GM18861 (cell line): ENCODE measurements around the gene LSP1.
"Not testable (repeated sequence)": the region's sequence is repeated elsewhere in the genome, so short reads cannot be mapped to it uniquely, and the experiment has no call there.

Experiments
- ATAC-seq: cut with Tn5 transposase; IDR thresholded peaks from one replicate; pipeline ENCODE4 v1.9.1; 2021; ENCODE audit not compliant: unreplicated experiment

Gene LSP1

DNA sequence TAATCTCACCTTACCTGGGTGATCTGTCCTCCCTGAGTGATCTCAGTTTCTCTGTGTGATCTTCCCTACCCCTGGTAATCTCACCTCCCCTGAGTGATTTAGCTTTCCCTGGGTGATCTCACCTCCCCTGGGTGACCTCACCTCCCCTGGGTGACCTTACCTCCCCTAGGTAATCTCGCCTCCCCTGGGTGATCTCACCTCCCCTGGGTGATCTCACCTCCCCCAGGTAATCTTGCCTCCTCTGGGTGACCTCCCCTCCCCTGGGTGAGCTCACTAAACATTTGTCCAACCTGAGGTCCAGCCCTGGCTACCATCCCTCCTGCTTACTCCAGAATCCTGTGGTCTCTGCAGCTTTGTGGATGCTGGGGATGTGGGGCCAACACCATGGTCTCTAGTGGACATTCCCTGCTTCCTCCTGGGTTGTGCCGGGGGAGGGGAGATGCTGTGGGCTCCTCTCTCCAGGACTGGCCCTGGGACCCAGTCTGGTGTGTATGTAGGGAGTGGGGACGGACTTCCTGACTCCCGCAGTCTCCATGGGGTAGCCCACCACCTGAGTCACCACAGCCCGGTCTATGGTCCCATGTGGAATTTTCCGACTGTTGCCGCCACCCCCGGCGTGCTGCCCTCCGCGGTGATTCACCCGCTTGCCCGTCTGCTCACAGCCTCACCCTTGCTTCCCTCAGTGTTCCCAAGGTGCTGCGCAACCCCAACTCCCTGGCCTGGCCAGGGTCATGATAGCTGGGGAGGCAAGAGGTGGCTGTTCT is 9.9 kb downstream of the LSP1 start:
- ATAC-seq = no peak

DNA sequence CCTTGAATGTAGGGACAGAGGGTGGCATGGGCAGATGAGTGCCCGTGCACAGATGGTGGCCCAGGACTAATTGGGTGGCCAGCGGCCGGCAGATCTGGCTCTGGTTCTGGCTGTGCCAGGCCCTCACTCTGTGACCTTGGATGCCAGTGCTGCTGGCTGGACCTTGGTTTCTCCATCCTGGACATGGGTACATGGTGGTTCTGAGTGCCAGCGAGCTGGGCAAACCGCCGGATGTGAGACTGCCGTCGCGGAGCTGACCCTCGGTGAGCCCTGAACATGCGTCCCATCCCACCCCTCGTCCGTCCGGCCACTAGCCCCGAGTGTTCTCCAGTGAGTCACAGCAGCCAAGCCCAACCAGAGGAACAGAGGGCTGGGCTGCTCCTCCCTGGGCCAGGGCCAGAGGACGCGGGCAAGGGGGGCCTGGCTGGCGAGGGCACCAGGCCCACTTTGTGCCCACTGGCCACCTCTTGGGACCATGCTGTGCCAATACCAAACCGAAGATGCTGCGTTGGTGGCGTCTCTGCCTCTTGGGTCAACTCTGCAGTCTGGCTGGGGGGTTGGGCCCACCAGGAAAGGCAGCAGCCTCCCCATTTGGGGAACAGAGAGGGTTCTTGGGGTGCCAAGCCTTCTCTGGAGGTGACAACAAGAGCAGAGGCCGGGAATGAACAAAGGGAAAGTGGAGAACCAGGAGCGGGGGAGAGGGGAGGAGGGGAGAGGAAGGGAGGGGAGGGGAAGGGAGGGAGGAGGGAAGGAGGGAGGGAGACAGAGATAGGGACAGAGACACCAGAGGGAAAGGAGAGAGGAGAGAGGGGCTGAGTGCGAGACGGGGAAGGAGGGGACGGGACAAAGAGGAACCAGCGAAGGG is 10.7 kb downstream of the LSP1 start:
- ATAC-seq = no peak

DNA sequence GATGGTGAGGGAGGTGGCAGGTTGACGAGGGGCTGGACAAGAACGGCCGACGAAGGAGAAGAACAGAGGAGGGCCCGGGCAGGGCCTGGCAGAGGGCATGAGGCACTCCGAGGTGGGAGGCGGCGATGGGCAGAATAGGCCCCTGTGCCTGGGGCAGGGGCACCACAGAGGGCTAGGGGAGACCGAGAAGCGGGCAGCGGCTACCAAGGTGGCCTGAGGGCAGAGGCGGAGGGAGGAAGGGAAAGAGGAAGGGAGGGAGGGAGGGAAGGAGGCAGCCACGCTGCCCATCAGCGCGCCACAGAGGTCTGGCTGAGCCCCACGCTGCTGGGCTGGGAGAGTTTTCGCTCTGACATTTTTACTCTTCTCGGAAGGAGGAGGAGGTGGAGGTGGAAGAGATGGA is 11.3 kb downstream of the LSP1 start:
- no peak for ATAC-seq

DNA sequence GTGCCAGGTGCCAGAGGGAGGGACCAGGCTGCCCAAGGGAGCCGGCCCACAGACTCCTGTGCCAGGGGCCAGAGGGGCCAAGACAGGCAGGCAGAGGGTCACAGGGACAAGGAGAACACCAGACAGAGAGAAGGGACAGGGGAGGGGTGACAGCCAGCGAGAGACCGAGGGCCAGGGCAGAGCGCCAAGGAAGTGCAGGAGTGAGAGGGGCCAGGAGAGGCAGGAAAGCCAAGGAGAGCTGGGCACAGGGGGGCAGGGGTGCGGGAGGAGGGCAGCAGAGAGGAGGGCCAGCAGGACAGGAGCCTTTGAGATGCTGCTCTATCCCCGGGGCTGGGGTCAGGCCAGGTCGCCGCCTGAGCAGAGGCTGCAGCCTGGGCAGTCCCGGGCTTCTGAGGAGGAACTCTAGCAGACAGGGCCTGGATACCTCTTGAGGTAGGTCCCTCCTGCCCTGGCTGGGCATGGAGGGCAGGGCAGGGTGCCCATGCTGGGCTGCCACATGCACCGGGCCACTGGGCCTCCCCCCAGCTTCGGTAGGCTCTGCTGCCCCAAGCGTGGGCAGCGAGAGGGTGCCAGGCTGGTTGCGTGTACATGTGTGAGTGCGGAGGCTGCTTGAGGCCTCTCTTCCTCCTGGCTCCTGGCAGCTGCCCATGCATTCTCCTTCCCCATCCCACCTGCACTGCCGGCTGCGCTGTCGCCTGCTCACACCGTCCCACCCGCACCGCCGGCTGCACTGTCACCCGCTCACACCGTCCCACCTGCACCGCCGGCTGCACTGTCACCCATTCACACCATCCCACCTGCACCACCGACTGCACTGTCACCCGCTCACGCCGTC is 12.2 kb downstream of the LSP1 start:
- no peak for ATAC-seq

DNA sequence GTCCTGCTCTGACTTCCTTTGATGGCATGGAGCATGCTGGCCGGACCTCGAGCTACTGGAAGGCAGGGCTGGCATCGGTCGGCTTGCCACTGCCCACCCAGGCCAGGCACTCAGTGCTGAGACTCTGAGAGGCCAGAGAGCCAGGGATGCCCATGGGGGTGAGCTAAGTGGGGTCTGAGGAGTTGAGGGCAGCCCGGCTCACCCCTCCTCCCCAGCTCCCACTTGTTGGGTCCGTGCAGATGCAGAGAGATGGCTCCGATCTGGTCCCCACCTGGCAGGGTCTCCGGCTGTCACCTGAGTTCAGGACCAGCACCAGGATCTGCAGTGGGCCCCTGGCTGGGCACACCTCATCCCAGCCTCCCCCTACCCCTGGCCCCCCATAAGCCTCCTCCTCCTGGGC is 13.3 kb downstream of the LSP1 start:
- ATAC-seq = no peak

DNA sequence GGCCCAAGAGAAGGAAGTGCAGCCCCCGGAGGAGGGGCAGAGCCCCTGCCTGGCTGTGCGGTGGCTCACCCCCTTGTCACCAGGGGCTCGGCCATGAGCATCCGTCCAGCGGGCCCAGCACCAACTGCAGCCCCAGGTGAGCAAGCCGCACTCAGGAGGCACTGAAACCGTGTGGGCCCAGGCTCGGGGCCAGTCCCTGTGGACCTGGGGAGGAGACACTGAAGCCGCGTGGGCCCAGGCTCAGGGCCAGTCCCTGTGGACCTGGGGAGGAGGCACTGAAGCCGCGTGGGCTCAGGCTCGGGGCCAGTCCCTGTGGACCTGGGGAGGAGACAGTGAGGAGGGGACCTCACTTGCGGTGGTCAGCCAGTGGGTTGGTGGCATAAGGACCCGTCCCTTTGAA is 13.9 kb downstream of the LSP1 start:
- ATAC-seq = no peak

DNA sequence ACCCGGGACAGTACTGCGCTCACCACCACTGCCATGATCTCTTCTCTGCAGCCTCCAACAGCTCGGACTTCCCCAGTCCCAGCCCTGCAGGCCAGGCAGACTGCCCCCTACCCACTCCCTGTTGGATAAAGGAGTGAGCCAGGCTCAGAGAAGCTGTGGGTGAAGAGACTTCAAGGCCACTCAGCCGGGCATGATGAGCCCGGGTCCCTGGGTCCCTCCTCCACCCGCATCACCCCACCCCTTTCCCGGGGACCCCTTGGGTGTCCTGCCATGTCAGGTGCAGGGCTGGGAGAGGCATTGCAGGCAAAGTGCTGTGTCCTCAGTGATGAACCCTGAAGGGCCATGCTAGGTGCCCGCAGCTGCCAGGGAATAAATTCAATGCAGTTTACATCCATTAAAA is 14.5 kb downstream of the LSP1 start:
- no peak for ATAC-seq

DNA sequence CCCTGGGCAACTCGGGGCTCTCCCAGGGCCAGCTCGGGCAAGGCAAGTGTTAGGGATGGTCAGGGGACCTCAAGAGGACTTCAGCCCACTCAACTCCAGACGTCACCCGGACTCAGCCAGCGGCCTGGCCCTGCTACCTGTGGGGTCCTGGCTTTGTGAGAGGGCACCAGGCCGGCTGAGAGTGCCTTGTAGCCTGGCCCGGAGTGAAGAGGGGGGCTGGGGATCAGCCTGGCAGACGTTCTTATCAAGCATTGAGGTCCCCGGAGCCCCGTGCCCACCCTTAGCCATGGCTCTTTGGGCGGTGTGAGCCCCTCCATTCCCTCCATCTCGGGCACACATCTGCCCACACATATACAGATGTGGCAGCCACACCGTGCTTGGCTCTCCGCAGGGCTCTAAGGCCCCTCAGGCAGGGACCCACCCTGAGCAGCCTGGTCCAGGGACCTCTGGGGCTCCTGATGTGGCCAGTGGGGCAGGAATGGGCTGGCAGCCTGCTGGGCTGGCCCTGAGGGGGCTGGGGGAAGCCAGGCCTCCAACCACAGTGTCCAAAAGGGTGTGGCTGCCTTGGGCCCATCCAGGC is 15.3 kb downstream of the LSP1 start:
- ATAC-seq = no peak

DNA sequence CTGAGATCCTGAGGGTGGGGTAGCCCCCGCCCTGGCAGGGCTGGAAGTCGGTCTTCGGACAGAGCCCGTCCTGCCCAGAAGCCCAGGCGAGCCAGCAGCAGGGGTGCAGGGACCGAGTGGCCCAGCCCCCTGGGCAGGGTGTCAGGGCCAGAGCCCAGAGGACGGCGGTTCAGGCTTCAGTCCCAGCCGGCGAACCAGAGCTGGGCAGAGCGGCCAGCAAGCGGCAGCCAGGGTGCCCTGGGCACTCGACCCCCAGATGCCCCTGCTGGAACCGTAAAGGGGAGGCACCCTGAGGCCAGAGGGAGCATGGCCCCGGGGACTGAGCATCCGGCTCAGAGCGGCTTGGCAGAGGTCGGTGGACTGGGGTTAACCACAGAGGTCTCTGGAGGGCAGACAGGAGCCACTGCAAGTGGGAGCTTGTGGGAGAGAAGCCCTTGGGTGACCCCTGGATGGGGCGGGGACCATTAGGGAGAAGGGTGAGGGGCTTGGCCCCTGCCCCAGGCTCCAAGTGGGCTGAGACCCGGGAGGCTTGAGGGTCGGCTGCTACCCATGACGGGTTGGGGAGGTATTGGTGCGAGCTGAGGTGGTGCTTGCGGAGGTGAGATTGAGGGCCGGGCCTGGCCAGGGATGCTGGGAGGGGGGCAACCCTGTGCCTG is 15.9 kb downstream of the LSP1 start:
- no peak for ATAC-seq

DNA sequence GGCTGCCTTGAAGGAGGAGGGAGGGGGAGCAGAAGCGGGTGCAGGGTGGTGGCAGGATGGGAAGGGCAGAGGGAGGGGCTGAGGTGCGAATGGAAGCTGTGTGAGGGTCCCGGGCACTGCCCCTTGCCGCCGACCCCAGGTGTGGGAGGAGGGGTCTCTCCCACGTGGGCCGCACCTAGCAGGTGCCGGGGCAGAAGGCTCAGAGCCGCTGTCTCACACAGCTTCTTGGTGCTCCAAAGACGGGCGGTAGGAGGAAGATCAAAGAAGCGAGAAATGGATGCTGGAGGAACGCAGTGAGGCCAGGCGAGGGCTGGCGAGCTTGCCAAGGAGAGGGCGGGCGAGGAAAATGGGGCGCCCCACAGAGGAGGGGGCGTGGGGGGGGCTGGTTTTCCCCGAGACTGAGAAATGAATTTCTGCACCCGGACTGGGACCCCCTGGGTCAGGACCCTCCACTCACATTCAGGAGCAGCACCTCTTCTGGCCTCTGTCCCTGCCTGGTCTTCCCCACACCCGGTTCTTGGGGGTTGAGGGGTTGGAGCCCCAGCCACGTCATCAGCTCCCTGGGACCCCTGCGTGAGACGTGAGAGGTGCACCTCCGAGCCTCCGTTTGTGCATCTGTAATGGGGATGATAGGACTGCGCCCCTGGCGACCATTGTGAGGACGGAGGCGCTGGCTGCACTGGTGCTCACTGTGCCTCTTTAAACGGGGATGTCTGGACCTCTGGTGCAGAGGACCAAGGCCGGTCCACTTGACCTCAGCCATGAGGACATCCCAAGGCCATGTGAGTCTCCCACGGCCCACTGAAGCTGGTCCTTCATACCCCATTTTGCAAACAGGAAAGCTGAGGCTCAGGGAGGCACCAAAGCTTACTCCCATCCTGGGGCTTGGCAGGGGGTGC is 16.8 kb downstream of the LSP1 start:
- no peak for ATAC-seq

DNA sequence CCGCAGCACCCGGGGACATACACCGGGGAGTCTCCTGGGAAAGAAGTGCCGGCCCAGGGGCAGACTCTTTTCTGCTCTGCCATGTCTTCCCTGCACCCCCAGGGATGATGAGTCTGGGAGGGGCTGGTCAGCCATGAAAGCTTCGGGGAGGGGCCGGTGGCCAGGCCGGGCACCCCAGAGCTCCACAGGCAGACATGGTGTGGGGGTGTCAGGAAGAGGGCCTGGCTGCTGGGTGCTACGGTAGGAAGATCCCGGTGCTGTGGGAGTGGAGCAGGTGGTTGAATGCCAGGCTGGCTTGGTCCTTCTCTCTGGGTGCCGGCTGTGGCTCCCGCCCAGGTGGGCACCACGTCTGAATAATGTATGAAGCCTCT is 17.4 kb downstream of the LSP1 start:
- ATAC-seq = no peak

DNA sequence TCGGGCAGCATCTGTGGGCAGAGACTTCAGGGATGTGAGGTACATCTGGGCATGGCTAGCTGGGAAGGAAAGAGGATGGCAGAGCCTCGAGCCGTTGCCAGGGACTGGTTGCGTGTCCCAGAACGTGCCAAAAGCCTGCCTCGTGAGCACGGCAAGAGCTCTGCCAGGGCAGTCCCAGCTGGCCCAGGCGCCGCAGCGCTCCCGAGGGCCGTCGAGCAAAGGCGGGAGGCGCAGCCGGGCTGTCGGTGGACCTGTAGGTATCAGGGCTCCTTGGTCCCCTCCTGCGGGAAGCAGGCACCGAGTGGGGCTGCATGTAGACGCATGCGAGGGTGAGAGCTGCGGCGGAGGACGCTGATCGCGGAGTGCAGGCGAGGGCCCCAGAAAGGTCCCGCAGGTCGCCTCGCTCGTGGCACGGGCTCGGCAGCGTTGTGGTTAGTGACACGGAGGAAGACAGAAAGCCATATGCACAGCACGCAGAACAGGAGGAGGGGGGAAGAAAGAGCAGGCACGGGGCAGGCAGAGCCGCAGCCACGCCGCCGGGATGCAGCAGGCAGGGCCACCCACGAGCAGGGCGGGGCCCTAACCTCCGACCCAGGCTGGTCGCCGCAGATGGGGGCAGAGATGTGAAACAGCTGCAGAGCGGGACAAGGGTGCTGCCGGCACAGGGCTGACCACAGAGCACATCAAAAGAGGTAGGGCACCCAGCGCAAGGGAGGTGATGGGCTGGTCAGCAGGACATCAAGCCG is 18.0 kb downstream of the LSP1 start:
- no peak for ATAC-seq

DNA sequence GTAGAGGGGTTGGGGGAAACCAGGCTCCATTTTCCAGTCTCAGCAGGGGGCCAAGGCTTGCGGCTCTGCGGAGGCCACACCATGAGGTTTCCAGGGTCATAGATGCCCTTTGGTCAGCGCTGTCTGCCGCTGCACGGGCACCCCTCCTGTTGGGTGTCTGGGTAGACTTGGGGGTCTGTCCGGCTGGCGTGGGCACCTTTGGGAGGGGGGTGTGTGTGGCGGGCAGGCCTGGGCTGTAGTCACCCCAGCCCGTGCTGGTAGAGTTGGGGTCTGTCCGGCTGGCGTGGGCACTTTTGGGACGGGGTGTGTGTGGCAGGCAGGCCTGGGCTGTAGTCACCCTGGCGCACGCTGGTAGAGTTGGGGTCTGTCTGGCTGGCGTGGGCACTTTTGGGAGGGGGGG is 18.6 kb downstream of the LSP1 start:
- no peak for ATAC-seq

DNA sequence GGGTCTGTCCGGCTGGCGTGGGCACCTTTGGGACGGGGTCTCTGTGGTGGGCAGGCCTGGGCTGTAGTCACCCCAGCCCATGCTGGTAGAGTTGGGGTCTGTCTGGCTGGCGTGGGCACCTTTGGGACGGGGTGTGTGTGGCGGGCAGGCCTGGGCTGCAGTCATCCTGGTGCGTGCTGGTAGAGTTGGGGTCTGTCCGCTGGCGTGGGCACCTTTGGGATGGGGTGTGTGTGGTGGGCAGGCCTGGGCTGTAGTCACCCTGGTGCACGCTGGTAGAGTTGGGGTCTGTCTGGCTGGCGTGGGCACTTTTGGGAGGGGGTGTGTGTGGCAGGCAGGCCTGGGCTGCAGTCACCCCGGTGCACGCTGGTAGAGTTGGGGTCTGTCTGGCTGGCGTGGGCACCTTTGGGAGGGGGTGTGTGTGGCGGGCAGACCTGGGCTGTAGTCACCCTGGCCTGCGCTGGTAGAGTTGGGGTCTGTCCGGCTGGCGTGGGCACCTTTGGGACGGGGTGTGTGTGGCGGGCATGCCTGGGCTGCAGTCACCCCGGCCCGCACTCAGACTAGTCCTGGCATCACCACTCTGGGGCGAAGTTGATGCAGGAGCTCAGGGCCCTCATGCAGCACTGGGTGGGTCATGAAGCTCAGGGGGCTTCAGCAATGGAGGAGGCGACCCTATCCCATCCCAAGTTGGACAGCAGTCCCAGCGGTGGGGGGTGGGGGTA is 19.5 kb downstream of the LSP1 start:
- no peak for ATAC-seq

DNA sequence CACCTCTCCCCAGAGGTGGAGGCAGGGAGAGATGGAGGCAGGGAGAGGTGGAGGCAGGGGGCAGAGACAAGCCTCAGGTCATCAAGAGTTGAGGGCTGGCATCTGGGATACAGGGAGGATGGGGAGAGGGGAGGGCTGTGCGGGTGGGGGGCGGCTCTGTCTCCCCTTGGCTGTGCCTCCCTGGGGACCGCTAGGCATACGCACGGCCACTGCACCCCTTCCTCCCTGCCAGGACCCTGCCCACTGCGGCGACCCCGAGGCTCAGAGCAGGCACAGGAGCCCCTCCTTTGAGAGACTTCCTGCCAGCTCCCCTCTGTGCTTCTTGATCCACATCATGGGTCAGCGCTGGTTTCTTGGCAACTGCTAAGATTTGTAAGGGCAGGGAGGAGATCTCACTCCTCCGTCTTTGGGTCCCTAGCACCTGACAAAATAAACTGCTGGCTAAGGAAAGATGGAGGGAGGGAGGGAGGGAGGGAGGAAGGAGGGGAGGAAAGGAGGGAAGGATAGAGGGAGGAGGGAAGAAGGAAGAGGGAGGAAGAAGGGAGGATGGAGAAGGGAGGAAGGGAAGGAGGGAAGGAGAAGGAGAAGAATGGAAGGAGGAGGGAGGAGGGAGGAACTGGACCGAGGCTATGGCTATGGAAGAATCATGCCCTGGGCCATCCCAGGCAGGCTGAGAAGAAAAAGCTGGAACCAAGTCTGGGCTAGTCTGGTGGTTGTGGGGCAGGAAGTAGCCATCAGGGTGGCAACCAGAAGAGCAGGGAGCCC is 20.3 kb downstream of the LSP1 start:
- ATAC-seq = no peak

DNA sequence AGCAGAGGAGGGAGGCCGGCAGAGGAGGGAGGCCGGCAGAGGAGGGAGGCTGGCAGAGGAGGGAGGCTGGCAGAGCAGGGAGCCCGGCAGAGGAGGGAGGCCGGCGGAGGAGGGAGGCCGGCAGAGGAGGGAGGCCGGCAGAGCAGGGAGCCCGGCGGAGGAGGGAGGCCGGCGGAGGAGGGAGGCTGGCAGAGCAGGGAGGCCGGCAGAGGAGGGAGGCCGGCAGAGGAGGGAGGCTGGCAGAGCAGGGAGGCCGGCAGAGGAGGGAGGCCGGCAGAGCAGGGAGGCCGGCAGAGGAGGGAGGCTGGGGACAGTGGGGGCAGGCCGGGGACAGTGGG is 20.9 kb downstream of the LSP1 start:
- ATAC-seq = not testable (repeated sequence)

DNA sequence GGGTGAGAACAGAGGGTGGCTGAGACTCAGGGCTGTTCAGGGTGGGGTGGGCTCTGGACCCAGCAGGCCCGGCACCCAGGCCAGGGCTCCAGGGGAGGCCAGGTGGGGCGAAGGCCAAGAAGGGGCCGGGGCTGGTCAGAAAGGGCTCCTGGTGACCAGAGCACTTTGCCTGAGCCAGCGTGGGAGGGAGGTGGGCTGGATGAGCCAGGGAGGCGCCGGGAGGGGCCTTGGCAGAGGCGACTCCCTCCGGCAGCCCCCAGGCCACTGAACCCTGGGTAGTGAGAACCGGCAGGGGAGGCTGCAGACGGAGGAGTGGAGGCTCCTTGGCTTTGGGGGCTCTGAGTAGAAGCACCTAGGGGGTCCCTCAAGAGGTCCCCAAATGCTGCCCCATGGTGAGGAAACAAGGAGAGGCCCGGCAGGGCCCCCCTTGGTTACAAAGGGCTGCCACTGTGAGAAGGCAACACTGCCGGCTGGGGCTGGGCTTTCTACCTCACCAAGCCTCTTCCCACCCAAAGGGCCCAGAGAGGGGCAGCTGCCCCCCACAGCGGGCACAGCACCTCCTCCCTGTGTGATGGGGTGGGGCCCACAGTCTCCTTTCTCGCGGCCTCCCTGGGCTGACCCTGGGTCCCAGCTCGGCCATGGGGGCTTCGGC is 21.7 kb downstream of the LSP1 start:
- not testable (repeated sequence) for ATAC-seq
